Measurements from ENCODE around the gene HIBCH.
"Not testable (repeated sequence)": the region's sequence is repeated elsewhere in the genome, so short reads cannot be mapped to it uniquely, and the experiment has no call there.

The HIBCH gene

DNA sequence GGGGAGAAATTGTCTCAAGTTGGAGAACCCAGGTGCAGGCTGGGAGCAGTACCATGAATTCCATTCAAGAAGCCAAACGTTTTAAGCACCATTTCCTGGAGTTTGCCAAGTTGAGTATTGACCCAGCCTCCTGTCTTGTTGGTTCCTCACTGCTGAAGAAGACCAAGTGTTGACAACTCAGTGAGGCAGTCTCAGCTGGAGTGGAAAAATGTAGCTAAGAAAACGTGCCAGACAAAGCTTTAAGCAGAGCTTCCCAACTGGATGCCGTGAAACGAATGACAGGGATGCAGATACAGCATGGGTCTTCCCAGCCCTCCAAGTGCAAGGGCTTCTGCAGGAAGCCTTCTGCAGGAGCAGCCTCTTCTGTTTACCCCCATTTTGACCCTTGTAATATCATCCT is 23.0 kb upstream of the HIBCH start:
- DNase-seq = no peak

- no peak for DNase-seq
Observed at GRCh38 chr2:190340369-190340768, 20.7 kb upstream of the HIBCH start.

- DNase-seq = no peak
Observed at GRCh38 chr2:190339394-190339793, 19.8 kb upstream of the HIBCH start.

- no peak for DNase-seq
Observed at GRCh38 chr2:190338453-190338852, 18.8 kb upstream of the HIBCH start.

DNA sequence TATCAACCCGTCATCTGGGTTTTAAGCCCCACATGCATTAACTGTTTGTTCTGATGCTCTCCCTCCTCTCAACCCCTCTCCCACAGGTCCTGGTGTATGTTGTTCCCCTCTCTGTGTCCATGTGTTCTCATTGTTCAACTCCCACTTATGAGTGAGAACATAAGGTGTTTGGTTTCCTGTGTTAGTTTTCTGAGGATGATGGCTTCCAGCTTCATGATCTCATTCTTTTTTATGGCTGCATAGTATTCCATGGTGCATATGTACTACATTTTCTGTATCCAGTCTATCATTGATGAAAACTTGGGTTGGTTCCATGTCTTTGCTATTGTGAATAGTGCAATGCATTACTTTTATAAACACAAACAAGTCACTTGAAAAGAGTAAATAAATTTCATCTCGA is 16.8 kb upstream of the HIBCH start:
- no peak for DNase-seq

DNA sequence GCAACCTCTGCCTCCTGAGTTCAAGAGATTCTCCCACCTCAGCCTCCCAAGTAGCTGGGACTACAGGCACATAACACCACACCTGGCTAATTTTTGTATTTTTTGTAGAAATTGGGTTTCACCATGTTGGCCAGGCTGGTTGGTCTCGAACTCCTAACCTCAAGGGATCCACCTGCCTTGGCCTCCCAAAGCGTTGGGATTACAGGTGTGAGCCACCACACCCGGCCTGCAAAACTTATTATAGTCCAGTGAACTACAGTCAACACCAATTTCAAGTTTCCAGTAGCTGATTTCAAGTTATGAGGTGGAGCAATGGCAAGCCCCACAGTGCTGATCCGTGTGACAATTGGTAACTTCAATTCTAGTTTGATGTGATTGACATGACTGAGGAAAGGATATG is 16.0 kb upstream of the HIBCH start:
- DNase-seq = not testable (repeated sequence)

DNA sequence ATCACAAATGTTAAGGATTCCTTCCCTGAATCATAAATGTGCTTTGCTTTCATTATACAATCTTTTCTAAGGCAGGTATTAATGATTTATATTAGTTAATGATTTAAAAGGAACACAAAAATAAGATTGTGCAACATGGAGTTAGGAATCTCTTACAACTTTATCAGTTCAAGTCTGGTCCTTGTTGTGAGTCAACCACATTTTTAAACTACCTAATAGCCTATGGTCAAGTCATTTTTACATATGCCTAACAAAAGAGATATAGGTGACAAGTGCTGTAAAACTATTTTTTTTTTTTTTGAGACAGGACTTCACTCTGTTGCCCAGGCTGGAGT is 15.6 kb upstream of the HIBCH start:
- DNase-seq = no peak

- DNase-seq = no peak
Observed at GRCh38 chr2:190334479-190335224, 15.0 kb upstream of the HIBCH start.

DNA sequence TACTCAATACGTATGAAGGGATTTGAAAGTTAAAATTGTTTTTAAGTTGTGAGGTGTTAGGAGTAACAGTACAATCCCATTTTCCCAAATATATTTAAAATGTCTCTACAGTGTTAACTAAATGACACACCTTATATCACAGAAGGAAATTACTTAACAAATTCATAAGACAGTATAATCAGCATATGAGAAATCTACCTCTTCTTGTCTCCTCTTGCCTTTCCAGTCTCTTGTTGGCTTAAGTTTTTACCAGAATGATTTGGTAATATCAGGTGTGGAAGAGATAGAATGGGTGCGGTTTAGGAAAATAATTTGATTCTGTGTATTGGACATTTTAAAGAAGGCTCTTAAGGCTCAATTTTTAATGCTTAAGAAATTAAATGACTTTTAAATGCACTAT is 14.3 kb upstream of the HIBCH start:
- no peak for DNase-seq

DNA sequence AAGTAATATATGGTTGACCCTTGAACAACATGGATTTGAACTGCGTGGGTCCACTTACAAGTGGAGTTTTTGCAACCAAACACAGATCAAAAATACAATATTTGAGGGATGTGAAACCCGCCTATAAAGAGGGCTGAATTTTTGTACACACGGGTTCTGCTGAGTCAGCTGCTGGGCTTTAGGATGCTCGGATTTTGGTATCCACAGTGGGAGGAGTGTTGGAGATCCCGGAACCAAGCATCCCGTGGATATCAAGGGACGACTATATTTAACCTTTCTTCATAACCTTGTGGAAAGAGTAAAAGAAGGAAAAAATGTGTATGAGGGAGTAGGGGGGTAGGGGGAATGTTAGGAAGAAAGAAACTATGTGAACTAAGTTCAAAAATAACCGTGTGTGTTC is 13.8 kb upstream of the HIBCH start:
- no peak for DNase-seq

GRCh38 chr2:190328573-190329147 is 9.0 kb upstream of the HIBCH start:
- peak in 1 of 2 experiments; percentile 21 for DNase-seq

DNA sequence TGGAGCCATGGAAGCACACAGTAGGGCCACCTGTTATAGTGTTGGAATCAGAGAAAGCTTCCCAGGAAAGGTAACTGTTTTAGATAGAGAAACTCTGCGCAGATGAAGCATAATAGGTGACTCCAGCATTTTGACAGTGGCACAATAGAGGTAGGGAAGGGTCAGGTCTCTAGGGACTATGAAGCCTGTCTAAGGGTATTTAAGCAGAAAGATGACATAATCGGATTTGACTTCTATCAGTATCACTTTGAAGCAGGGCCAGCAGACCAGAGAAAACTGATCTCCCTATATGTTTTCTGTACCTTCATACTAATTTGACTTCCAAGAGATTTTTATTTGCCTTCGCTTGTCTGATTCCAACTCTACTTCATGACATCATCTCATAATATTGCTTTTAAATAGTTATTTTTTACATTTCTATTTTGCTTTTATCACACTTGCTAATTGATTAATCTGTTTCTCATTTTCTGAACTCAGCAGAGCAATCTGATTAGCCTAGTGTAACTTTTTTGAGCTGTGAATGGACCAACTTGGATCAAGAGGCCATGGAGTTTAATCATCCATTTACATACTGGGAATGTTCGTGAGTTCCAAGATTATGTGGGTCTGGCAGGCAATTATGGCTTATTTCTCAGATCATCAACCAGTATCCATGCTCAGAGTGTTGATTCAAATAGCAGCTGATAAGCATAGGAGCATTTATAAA is 8.4 kb upstream of the HIBCH start:
- DNase-seq = no peak

- no peak for DNase-seq
Observed at GRCh38 chr2:190325588-190325987, 6.0 kb upstream of the HIBCH start.

GRCh38 chr2:190323406-190323805 is 3.8 kb upstream of the HIBCH start:
- DNase-seq = no peak

- no peak for DNase-seq
Observed at GRCh38 chr2:190320696-190321095, 1.1 kb upstream of the HIBCH start.

DNA sequence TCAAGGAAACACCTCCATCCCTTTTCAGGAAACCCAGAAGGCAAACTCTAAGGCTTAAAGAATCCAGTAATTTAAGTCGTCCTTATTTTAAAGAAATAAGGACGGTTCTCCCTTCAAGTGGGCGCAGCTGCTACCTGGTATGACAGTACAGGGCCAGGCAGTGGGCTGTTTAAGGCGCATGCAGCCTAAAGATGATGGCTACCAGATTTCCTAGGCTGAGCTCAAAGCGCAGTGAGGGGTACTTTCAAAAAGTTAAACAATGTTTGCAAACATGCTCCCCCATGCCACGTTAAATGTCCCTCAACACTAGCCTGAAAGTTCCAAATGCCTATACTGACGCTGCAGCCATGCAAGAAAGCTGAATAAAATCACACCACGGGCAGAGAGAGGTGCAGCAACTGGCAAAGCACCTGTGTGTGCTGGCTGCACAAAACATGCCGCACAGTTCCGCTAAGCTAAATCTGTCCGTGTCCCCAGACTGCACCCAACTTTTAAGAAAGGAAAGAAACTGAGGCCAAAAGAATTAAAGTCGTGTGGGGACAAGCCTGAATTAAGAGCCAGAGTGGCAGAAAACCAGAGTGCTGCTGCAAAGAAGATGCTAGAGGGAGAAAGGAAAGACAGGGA is 583 bp downstream of the HIBCH start:
- DNase-seq = no peak

GRCh38 chr2:190318514-190318913 is 1.1 kb downstream of the HIBCH start:
- DNase-seq = no peak

- no peak for DNase-seq
Observed at GRCh38 chr2:190315273-190315672, 4.4 kb downstream of the HIBCH start.

DNA sequence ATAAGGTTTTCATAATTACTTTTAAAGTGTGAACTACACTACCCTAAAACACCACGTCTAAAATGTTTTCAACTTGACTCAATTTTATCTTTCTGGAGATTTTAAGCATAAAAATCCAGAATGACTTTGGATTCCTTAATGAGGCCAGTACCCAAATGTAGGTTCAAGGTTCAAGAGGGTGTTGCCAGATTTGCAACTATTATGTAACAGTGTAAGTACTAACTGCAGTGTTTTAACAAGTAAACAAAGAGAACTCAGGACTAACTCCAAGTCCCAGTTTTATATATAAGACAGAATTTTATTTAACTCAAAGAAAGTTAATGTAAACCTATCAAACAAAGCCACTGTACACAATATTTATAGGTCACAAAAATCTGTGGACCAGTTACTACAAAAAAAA is 5.7 kb downstream of the HIBCH start:
- no peak for DNase-seq

DNA sequence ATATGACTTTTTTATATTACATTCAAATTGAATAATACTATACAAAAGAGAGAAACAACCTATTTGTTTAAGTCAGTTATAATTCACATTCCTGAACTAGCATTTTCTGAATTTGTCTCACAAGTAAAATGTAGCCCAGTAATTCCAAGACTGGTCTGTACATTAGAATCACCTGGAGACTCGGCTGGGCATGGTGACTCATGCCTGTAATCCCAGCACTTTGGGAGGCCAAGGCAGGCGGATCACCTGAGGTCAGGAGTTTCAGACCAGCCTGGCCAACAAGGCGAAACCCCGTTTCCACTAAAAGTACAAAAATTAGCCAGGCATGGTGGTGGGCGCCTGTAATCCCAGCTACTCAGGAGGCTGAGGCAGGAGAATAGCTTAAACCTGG is 7.0 kb downstream of the HIBCH start:
- DNase-seq = not testable (repeated sequence)

GRCh38 chr2:190311893-190312634 is 7.6 kb downstream of the HIBCH start:
- DNase-seq = no peak

GRCh38 chr2:190308031-190308430 is 11.6 kb downstream of the HIBCH start:
- no peak for DNase-seq

GRCh38 chr2:190304404-190304803 is 15.2 kb downstream of the HIBCH start:
- DNase-seq = no peak

All from AML-193 (cell line).